Astrocyte of the cerebellum (primary cell): ENCODE data around the gene SLX4IP.

Experiments used
- DNase-seq: peaks from one replicate; pipeline ENCODE4 v3.0.0-alpha.2; 2011; ENCODE audit warnings: low read depth
- H3K4me3 ChIP-seq: 2 replicates; pipeline ENCODE4 v1.5.1; 2011; ENCODE audit warnings: mild to moderate bottlenecking, low read depth, low read length, moderate library complexity
- in situ Hi-C: cut with HindIII; loops from 2 replicates; pipeline ENCODE4 v1.10.0; 2017; ENCODE audit warnings: low sequenced_read_pairs
- TF ChIP-seq, protein P1 (sequence below): IDR thresholded peaks from 2 replicates; pipeline ENCODE4 v1.5.1; 2012; ENCODE audit warnings: low read length, low read depth, moderate library complexity, mild to moderate bottlenecking; ENCODE audit errors: missing control alignments

Gene SLX4IP

DNA sequence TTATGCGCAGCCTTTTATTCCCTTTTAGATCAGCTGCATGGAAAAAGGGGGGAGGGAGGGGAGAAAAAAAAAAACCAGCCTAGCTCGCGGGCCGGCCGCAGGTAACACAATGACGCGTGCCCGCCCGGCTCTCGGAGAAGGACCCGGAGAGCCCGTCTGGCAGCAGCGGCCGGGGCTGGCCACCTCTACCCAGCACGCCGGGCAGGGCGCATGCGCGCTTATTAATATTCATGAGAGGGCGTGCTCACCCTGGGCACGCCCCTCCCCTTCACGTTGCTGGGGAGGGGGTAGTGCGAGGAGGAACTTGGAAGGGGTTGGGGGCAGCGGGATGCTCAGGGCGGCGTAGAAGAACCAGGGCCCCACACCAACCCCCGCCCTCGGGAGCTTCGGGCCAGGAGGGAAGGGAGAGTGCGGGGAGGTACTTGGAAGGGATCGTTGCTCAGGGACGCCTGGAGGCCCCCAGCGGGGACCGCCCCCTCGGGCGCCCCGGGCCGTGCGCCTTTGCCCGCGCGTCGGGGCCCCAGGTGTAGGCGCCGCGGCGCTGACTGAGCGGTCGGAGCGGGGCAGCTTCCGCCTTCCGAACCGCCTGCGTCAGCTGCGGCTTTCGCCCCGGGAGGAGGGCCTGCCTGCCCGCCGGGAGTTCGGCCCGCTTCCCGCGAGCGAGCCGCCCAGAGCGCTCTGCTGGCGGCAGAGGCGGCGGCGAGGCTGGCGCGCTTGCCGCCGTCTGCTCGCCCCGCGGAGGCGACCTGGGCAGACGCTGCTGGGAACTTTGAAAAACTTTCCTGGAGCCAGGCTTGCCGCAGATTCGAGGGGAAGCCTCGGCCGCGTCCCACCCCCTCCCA lies 239.0 kb downstream of the SLX4IP start, which contains the start of gene JAG1:
JAG1 (minus strand) TSS at position 158 of the 842 bp plus-strand sequence. CDS start 469 bp downstream, outside the sequence.
- DNase-seq = peak; percentile 82
- peak within 1 kb of the TSS; percentile 59 for H3K4me3 ChIP-seq
- in situ Hi-C loops = no loop called here
- TF ChIP-seq, protein P1, sequence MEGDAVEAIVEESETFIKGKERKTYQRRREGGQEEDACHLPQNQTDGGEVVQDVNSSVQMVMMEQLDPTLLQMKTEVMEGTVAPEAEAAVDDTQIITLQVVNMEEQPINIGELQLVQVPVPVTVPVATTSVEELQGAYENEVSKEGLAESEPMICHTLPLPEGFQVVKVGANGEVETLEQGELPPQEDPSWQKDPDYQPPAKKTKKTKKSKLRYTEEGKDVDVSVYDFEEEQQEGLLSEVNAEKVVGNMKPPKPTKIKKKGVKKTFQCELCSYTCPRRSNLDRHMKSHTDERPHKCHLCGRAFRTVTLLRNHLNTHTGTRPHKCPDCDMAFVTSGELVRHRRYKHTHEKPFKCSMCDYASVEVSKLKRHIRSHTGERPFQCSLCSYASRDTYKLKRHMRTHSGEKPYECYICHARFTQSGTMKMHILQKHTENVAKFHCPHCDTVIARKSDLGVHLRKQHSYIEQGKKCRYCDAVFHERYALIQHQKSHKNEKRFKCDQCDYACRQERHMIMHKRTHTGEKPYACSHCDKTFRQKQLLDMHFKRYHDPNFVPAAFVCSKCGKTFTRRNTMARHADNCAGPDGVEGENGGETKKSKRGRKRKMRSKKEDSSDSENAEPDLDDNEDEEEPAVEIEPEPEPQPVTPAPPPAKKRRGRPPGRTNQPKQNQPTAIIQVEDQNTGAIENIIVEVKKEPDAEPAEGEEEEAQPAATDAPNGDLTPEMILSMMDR = no peak

DNA sequence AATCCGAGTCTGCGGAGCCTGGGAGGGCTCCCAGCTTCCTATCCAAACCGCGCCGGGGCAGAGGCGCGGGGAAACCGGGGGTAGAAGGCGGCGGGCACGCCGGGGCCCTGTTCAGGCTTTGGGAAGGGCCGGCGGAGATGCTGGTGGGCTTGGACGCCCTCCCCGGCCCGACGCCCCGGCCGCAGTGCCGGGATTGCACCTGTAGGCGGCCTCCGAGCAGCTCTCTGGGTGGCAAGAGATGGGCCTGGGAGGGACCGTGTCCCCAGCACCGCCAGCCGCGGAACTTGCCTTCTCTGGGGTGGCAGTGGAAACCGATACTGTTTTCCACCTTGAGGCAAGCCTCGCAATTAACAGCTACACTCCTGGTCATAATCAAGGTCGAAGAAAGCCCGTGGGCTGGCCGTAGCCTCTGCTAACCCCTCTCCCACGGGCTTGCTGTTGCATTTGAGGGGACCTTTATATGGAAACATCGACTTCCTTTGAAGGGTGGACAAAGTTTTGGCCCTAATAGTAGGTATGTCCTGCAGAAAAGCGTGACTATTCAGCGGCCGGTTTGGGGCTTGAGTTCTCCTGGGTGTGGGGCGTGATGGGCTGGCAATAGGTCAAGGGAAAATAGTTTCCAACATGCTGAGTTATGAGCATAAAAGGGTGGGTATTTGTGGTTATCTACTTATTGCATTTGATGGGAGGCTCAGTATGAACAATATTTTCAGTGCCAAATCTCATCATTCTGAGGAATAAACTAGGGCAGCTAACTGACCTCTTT lies 239.8 kb downstream of the SLX4IP start:
- peak overlapping the region; percentile 59 for H3K4me3 ChIP-seq
- TF ChIP-seq, protein P1 = peak; percentile 66
- in situ Hi-C loops = no loop called here
- no peak for DNase-seq

DNA sequence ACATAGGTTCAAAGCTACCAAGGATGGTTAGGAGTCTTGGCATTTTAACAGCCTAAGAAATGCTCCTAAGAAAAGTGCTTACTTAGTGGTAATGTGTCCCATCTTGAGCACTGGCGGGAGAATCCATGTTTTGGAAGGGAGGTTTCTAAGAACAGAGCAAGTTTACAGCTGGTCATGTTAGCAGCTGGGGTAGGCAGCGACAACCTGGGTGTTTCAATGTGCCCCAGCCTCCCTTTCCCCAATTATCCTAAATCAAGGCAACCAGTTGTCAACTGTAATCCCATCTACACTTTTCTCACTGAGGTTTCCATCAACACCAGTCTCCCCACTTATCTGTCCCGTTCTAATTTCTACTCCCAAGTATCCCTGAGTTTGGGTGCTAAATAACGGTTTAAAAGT lies 240.3 kb downstream of the SLX4IP start:
- TF ChIP-seq, protein P1 = no peak
- in situ Hi-C loops = no loop called here
- DNase-seq = no peak
- no peak overlapping the region for H3K4me3 ChIP-seq

DNA sequence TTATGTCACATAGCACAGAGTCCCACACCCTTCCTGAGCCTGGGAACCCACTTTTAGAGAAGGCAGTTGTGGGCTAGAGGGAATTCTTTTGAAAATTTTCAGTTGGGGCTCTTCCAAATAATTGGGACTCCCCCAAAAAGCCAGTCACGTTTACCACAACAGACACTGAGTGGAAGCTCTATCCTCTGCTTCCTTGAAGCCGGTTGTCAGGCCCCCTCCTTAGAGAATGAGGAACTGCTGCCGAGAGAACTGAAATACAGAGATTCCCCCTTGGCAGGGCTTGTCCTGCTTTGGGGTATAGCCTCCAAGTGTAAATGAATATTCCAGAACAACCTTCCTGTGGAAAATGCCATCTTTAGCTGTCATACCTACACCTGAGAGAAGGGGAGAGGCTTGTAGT lies 241.4 kb downstream of the SLX4IP start:
- DNase-seq = no peak
- H3K4me3 ChIP-seq = no peak overlapping the region
- in situ Hi-C loops = no loop called here
- TF ChIP-seq, protein P1 = no peak
